Spleen (tissue), 7 donors: Measurements from ENCODE around the gene SLC5A7.

ENCODE experiments used
- POLR2A ChIP-seq, 3 donors: fragments of 450-650 bp; IDR thresholded peaks; one replicate each; pipeline ENCODE4 v1.5.1; 2017; ENCODE audit warnings: antibody characterized with exemption in 3 of 3, mild to moderate bottlenecking in 1 of 3
- TF ChIP-seq, protein P1 (sequence below), 11 experiments: fragments of 200-600 bp in 7 of 11; fragments of 450-650 bp in 4 of 11; sonication (generic) in 4 of 11; IDR thresholded peaks in 8 of 11; conservative IDR thresholded peaks in 3 of 11; 1 replicate in 7 of 11; 2 replicates in 4 of 11; pipeline versions ENCODE4 v1.4.0 to v1.8.0; 2016 to 2021; ENCODE audit warnings: antibody characterized with exemption in 11 of 11, inconsistent platforms in 4 of 11, mild to moderate bottlenecking in 1 of 11
- donor health status: DM: no; HTN: no; CAD: no; lungs with moderate emphysema.
- donor health status: DM: no; HTN: no; CAD: no.
- donor health status: DM: no; HTN: no; CAD: no.

DNA sequence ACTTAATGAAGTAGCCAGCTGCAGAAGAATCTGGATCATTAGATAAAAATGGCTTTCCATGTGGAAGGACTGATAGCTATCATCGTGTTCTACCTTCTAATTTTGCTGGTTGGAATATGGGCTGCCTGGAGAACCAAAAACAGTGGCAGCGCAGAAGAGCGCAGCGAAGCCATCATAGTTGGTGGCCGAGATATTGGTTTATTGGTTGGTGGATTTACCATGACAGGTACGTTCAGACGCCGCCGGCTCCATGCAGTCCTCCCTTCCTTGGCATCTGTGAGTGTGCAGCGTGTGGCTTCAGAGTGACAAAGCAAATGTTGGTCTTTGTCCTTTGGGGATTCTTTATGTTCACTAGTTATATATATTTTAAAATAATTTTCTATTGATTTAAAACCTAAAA, 1.8 kb downstream of the SLC5A7 start:
- TF ChIP-seq, protein P1, sequence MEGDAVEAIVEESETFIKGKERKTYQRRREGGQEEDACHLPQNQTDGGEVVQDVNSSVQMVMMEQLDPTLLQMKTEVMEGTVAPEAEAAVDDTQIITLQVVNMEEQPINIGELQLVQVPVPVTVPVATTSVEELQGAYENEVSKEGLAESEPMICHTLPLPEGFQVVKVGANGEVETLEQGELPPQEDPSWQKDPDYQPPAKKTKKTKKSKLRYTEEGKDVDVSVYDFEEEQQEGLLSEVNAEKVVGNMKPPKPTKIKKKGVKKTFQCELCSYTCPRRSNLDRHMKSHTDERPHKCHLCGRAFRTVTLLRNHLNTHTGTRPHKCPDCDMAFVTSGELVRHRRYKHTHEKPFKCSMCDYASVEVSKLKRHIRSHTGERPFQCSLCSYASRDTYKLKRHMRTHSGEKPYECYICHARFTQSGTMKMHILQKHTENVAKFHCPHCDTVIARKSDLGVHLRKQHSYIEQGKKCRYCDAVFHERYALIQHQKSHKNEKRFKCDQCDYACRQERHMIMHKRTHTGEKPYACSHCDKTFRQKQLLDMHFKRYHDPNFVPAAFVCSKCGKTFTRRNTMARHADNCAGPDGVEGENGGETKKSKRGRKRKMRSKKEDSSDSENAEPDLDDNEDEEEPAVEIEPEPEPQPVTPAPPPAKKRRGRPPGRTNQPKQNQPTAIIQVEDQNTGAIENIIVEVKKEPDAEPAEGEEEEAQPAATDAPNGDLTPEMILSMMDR (IDR thresholded peaks at IDR 0.05 in 8 of 11, conservative IDR thresholded peaks at IDR 0.05 in 3 of 11), result no peak
- no peak for TF ChIP-seq POLR2A (IDR thresholded peaks at IDR 0.05)
